A673 (cell line): ENCODE results near the gene ALDH1B1. TPM values are rescaled to one million over a fixed set of nuclear protein-coding genes. Genes with fewer than 3 reads are reported as not detected.

Experiments
- BruUV-seq: library from RNA; stranded (reverse); fragments of 400-500 nt; replicated peaks from 2 replicates; lab custom pipeline; 2021; lab: Mats Ljungman, UMichigan
- CTCF ChIA-PET: fragments of 300-600 bp; sonication (Branson Sonifier 250); formaldehyde crosslinking; loops from one replicate; lab custom pipeline; 2022; ENCODE audit warnings: antibody characterized with exemption; lab: Charles Lee
- POLR2A ChIA-PET: fragments of 300-600 bp; sonication (Branson Sonifier 250); formaldehyde crosslinking; loops from one replicate; lab custom pipeline; 2022; ENCODE audit warnings: antibody characterized with exemption; ENCODE audit not compliant: low non-redundant PET; lab: Charles Lee
- DNase-seq: peaks from one replicate; pipeline ENCODE4 v3.0.0-alpha.2; 2015; ENCODE audit warnings: low spot score
- H3K27ac ChIP-seq: fragments of 200-600 bp; sonication (generic); 2 replicates; pipeline ENCODE4 v1.5.1; 2016; ENCODE audit warnings: mixed run types, low read depth, mild to moderate bottlenecking, mixed read lengths, antibody characterized with exemption, low read length; ENCODE audit not compliant: poor library complexity, severe bottlenecking
- H3K27me3 ChIP-seq: fragments of 200-600 bp; sonication (generic); replicated peaks from 2 replicates; pipeline ENCODE4 v1.6.1; 2017; ENCODE audit warnings: mixed run types, low read depth, mild to moderate bottlenecking, mixed read lengths, antibody characterized with exemption, low read length; ENCODE audit not compliant: insufficient read depth, poor library complexity
- H3K36me3 ChIP-seq: fragments of 200-600 bp; sonication (generic); 2 replicates; pipeline ENCODE4 v1.6.1; 2016; ENCODE audit warnings: mixed run types, mild to moderate bottlenecking, mixed read lengths, antibody characterized with exemption, low read length; ENCODE audit not compliant: insufficient read depth, poor library complexity, severe bottlenecking
- H3K4me1 ChIP-seq: fragments of 200-600 bp; sonication (generic); 2 replicates; pipeline ENCODE4 v1.6.1; 2017; ENCODE audit warnings: mixed run types, mild to moderate bottlenecking, mixed read lengths, antibody characterized with exemption, low read length; ENCODE audit not compliant: insufficient read depth, poor library complexity, severe bottlenecking
- H3K4me3 ChIP-seq: fragments of 200-600 bp; sonication (generic); 2 replicates; pipeline ENCODE4 v1.5.1; 2016; ENCODE audit warnings: low read depth, mixed run types, mild to moderate bottlenecking, mixed read lengths, low read length; ENCODE audit not compliant: poor library complexity, severe bottlenecking
- H3K9me3 ChIP-seq: fragments of 200-600 bp; sonication (generic); 2 replicates; pipeline ENCODE4 v1.6.1; 2016; ENCODE audit warnings: mixed run types, low read depth, mild to moderate bottlenecking, mixed read lengths, antibody characterized with exemption, low read length; ENCODE audit not compliant: poor library complexity, severe bottlenecking
- EZH2 ChIP-seq: fragments of 200-600 bp; sonication (generic); IDR thresholded peaks from 2 replicates; pipeline ENCODE4 v1.6.1; 2017; ENCODE audit warnings: borderline replicate concordance, low read depth, mild to moderate bottlenecking, mixed read lengths, antibody characterized with exemption, low read length; ENCODE audit not compliant: poor library complexity, severe bottlenecking
- intact Hi-C: fragments of 100-400 bp; cut with micrococcal nuclease; formaldehyde crosslinking; loops from one replicate; pipeline ENCODE4 v1.10.0; 2022; ENCODE audit not compliant: unreplicated experiment
- total RNA-seq: library from RNA; stranded (reverse); gene quantifications from 2 replicates; pipeline ENCODE4 v1.2.3, GENCODE V29; 2021
- TF ChIP-seq, protein P1 (sequence below): fragments of 300-800, 200-600 bp; sonication (generic); conservative IDR thresholded peaks from 2 replicates; pipeline ENCODE4 v1.5.1; 2017; ENCODE audit warnings: low read depth, mild to moderate bottlenecking, antibody characterized with exemption, low read length, moderate library complexity, mixed read lengths

ALDH1B1 gene
- total RNA-seq, 1 experiment from 2014 or later, result 29.0 TPM

- Histone ChIP-seq H3K9me3 (no peaks in the 10 kb centered on the region), H3K4me1 (no peaks in the 10 kb centered on the region), H3K4me3 (no peak overlapping the region), H3K36me3 (no peaks in the 10 kb centered on the region), H3K27me3 (no peaks in the 10 kb centered on the region), H3K27ac (no peak overlapping the region)
- POLR2A ChIA-PET, result no interaction called here
- no TSS peak for BruUV-seq
- CTCF ChIA-PET, result interaction anchor here (0.7 kb wide), 1 partner anchor 335 kb away, joined by 3 read pairs; no protein-coding TSS in a partner anchor
- DNase-seq, result no peak
- intact Hi-C loops, result loop anchor here (5.0 kb wide), 3 partner anchors 274 to 879 kb away; no protein-coding TSS in a partner anchor
- TF ChIP-seq, protein P1, sequence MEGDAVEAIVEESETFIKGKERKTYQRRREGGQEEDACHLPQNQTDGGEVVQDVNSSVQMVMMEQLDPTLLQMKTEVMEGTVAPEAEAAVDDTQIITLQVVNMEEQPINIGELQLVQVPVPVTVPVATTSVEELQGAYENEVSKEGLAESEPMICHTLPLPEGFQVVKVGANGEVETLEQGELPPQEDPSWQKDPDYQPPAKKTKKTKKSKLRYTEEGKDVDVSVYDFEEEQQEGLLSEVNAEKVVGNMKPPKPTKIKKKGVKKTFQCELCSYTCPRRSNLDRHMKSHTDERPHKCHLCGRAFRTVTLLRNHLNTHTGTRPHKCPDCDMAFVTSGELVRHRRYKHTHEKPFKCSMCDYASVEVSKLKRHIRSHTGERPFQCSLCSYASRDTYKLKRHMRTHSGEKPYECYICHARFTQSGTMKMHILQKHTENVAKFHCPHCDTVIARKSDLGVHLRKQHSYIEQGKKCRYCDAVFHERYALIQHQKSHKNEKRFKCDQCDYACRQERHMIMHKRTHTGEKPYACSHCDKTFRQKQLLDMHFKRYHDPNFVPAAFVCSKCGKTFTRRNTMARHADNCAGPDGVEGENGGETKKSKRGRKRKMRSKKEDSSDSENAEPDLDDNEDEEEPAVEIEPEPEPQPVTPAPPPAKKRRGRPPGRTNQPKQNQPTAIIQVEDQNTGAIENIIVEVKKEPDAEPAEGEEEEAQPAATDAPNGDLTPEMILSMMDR, result no peak
- TF ChIP-seq EZH2, result no peak
Observed at GRCh38 chr9:38361473-38361850, 31.0 kb upstream of the ALDH1B1 start.

DNA sequence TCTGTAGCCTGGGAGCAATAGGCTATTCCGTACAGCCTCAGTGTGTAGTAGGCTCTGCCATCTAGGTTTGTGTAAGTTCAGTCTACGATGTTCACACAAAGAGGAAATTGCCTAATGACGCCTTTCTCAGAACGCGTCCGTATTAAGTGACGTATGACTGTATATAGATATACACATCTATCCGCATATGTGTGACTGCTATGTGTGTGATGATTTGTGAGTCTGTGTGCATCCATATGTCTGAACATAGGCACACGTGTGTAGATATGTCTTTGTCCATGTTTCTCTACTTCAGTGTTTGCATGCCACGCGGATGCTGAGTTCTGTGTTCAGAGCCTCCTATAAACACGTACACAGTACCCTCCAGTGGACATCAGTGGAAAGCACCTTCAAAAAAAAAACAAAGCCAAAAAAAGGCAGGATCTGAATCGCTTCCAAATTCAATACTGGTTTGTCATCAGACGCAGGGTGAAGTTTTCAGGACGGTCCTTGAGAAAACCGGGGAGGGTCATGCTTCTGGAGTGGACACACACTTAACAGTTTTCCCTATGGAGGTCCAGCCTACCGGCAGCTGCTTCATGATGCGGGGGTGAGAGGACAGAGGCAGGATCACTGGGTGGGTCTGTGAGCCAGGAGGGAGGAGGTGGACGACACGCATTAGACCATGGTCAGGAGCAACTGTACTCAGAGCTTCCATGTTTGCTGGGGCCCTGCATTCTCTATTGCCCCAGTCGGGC lies 29.5 kb upstream of the ALDH1B1 start:
- CTCF ChIA-PET, result interaction anchor here (1.0 kb wide), 1 partner anchor 449 kb away, joined by 3 read pairs; no protein-coding TSS in a partner anchor
- no peaks in the 10 kb centered on the region for H3K9me3 ChIP-seq
- DNase-seq, result peak; percentile 69
- no peak overlapping the region for H3K4me3 ChIP-seq
- POLR2A ChIA-PET, result no interaction called here
- H3K36me3 ChIP-seq, result no peaks in the 10 kb centered on the region
- BruUV-seq, result no TSS peak
- H3K27ac ChIP-seq, result no peak overlapping the region
- no peaks in the 10 kb centered on the region for H3K4me1 ChIP-seq
- H3K27me3 ChIP-seq, result no peaks in the 10 kb centered on the region
- no peak for TF ChIP-seq EZH2
- TF ChIP-seq, protein P1, result peak; percentile 72
- intact Hi-C loops, result loop anchor here (1.0 to 5.0 kb wide), 4 partner anchors 276 to 881 kb away; no protein-coding TSS in a partner anchor

DNA sequence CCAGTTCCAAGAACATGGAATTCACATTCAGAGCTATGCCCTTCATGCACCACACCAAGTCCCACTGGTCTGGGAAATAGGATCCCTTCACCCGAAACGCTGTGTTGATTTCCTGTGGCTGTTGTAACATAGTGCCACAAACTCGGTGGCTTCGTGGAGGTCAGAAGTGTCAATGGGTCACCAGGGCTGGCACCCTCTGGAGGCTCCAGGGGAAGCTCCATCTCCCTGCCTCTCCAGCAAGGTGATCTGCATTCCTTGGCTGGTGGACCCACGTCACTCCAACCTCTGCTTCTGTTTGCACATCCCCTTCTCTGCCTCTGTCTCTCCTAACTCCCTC lies 28.9 kb upstream of the ALDH1B1 start:
- DNase-seq, result no peak
- POLR2A ChIA-PET, result no interaction called here
- TF ChIP-seq, protein P1, result no peak
- TF ChIP-seq EZH2, result no peak
- no peak overlapping the region for H3K4me3 ChIP-seq
- no peaks in the 10 kb centered on the region for H3K27me3 ChIP-seq
- H3K36me3 ChIP-seq, result no peaks in the 10 kb centered on the region
- CTCF ChIA-PET, result no interaction called here
- H3K9me3 ChIP-seq, result no peaks in the 10 kb centered on the region
- H3K4me1 ChIP-seq, result no peaks in the 10 kb centered on the region
- intact Hi-C loops, result loop anchor here (1.0 to 5.0 kb wide), 4 partner anchors 276 to 881 kb away; no protein-coding TSS in a partner anchor
- BruUV-seq, result no TSS peak
- H3K27ac ChIP-seq, result no peak overlapping the region
